Esophagus muscularis mucosa (tissue), 4 donors: ENCODE data around the gene RCCD1.

Experiments
- CTCF ChIP-seq, 3 experiments: fragments of 200-600 bp in 2 of 3; fragments of 450-650 bp in 1 of 3; sonication (generic) in 2 of 3; IDR thresholded peaks; one replicate each; pipeline ENCODE4 v1.5.1; 2017 to 2019; ENCODE audit warnings: antibody characterized with exemption in 3 of 3, mild to moderate bottlenecking in 2 of 3, moderate library complexity in 1 of 3
- EP300 ChIP-seq: sonication (generic); formaldehyde crosslinking; IDR thresholded peaks from one replicate; pipeline ENCODE4 v1.6.1; 2017; ENCODE audit warnings: antibody characterized with exemption
- POLR2A ChIP-seq: fragments of 450-650 bp; IDR thresholded peaks from one replicate; pipeline ENCODE4 v1.6.1; 2017; ENCODE audit warnings: antibody characterized with exemption, moderate library complexity, mild to moderate bottlenecking, low read depth
- POLR2AphosphoS5 ChIP-seq, 2 donors: sonication (generic); formaldehyde crosslinking; IDR thresholded peaks; one replicate each; pipeline ENCODE4 v1.6.1; 2017; ENCODE audit warnings: antibody characterized with exemption in 2 of 2

- no peak for TF ChIP-seq CTCF (IDR thresholded peaks at IDR 0.05)
- TF ChIP-seq POLR2AphosphoS5 (IDR thresholded peaks at IDR 0.05), result no peak
- no peak for TF ChIP-seq POLR2A
- no peak for TF ChIP-seq EP300
Measured at GRCh38 chr15:90994059-90994416, 39.4 kb downstream of the RCCD1 start.
